ENCODE data around the gene OMP.

The OMP gene

DNA sequence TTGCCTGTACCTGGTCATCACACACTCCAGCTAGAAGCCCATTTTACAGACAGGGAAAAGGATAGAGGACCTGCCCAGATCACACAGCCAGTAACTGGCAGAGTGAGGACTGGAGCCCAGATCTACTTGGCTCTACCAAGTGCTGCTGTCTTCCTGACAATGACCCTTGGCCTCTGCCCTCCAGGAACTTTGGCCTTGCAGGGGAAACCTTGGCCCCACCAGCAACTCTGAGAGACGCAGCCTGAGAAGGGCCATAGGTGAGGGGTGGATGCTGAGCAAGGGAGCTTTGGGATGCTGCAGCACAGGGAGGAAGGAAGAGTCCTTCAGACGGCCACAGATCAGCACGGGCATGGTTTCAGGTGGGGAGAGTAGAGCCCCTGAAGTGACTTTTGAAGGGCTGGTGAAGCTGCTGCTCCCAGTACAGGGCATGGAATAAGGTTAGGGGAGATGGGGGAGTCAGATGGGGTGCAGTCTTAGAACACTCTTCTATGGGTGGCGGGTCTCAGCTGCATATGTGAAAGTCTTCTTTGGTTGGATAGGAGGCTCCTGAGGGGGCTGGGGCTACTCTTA lies 37.9 kb upstream of the OMP start:
- TF ChIP-seq ZFX (IDR thresholded peaks at IDR 0.05; ENCODE audit: borderline replicate concordance) = no peak
- TF ChIP-seq, protein P1, sequence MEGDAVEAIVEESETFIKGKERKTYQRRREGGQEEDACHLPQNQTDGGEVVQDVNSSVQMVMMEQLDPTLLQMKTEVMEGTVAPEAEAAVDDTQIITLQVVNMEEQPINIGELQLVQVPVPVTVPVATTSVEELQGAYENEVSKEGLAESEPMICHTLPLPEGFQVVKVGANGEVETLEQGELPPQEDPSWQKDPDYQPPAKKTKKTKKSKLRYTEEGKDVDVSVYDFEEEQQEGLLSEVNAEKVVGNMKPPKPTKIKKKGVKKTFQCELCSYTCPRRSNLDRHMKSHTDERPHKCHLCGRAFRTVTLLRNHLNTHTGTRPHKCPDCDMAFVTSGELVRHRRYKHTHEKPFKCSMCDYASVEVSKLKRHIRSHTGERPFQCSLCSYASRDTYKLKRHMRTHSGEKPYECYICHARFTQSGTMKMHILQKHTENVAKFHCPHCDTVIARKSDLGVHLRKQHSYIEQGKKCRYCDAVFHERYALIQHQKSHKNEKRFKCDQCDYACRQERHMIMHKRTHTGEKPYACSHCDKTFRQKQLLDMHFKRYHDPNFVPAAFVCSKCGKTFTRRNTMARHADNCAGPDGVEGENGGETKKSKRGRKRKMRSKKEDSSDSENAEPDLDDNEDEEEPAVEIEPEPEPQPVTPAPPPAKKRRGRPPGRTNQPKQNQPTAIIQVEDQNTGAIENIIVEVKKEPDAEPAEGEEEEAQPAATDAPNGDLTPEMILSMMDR (IDR thresholded peaks at IDR 0.05) = no peak
- no peak overlapping the region for H3K27ac ChIP-seq

DNA sequence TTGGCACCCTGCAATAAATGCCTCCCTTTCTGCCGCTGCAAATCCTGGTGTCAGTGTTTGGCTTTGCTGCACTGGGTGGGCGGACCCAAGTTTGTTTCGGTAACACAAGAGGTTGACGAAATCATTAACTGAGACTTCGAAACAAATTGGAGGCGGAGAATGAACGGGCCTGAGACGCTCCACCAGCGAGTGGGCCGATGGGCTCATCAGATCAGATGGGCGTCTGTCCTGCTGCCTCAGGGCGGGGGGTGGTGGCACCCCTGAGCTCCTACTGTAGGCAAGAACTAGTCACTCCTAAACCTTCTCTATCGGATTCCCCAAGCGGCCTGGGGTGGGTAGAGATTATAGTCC lies 36.8 kb upstream of the OMP start:
- H3K27ac ChIP-seq = no peak overlapping the region; the same call in 1 of the 2 replicates
- no peak for TF ChIP-seq ZFX (IDR thresholded peaks at IDR 0.05; ENCODE audit: borderline replicate concordance)
- TF ChIP-seq, protein P1 (IDR thresholded peaks at IDR 0.05) = no peak

DNA sequence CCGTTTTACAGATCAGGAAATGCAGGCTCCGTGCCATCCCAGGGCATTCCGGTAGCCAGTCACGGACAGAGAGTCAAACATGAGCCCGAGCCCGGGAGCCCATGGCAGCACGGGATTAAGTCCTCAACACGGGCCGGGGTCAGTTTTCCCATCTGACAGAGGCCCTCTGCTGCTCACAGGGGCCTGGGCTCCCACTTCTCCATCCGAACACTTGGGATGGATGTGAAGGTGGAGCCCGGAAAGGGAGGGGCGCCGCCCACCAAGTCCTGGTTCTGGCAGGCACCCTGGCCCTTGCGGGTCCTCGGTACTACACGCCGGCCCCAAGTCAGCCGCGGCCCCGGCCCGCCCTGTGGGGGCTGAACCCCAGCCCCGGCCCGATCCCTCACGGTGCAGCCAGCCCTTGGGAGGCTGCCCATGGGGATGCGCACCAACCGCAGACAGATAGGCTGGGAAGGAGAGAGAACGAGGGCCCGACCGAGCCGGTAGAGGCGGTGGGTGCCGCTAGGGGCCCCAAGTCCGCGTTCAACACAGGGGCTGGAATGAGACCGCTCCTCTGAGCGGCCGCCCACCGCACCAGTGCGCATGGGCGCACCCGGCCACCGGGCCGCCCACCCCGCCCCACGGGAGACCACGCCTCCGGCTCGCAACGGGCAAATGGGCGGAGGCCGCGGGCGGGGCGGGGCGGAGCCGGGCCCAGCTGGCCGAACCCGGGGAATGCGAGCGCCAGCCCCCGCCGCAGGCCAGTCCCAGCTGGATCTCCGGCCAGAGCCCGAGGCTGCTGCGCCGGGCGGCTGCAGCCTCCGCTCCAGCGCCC lies 36.2 kb upstream of the OMP start, which contains the start of gene CAPN5:
CAPN5 (plus strand) TSS at position 743 of the 814 bp plus-strand sequence. CDS start 17,916 bp downstream, outside the sequence.
- TF ChIP-seq, protein P1 (IDR thresholded peaks at IDR 0.05) = 0 out of 2 replicates have a peak, but pooled peaks have one; percentile 27
- no peak for TF ChIP-seq ZFX (IDR thresholded peaks at IDR 0.05; ENCODE audit: borderline replicate concordance)
- H3K27ac ChIP-seq = peak within 1 kb of the TSS; percentile 15; the same call in 1 of the 2 replicates

DNA sequence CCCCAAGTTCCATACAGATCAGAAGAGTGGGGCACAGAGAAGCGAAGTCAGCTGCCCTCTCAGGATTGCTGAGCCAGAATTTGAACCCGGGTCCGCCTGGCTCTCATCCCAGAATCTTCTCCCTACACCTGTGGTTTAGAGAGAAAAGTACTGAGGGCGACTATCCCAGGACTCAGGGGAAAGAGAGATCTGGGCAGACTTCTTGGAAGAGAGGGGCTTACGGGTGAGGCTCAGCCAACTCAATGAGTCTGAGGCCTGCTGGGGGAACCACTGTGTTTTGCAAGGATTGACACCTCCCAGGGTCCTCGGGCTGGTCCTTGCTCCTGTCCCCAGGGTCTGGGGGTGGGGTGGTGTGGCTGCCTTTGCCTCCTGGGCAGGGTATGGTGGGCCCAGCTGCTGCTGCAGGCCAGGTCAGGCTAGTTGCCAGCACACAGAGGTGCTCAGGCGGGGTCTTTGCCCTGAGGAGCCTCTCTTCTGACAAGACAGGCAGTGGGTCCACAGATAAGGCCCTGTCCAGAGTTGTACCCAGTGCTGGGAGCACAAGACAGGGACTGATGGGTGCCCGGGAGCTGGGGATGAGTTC lies 34.7 kb upstream of the OMP start:
- TF ChIP-seq, protein P1 (IDR thresholded peaks at IDR 0.05) = no peak
- no peak for TF ChIP-seq ZFX (IDR thresholded peaks at IDR 0.05; ENCODE audit: borderline replicate concordance)
- no peak overlapping the region for H3K27ac ChIP-seq

DNA sequence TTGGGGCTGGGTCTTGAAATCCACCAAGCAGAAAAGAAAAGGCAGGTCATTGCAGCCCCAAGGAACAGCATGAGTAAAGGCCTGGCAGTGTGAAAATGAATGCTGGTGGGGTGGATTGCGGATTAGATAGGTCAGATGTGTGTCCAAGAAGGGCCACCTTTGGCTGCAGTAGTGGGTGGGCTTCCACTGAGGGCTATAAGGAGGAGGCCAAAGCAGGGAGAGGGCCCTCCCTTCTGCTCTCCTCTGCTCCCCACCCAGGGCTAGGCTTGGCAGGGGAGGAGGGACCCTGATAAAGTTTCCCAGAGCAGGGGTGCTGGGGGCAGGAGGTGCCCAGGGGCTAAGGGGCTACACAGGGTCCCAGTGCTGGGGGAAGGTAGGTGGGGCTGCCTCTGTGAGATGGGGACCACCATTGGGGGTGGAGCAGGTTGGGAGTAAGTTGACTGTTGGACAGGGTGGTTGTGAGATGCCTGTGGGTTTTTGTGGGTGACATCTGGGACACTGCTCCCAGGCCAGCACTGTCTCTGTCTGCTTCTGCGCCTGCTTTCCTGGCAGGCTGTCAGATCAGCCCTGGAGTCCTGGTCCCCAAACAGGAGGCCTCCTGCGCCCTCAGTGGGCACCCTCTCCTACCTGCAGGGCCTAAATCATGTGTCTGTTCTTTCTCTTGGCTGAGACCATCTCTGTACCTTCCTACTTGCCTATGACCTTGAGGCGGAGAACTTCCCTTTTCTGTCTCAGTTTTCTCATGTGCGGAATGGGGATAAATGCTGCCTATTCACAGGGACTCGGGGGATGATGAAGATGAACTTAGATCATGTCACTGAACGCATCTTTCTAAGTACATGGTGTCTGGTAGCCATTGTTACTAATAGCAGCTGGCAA lies 33.9 kb upstream of the OMP start:
- H3K27ac ChIP-seq = no peak overlapping the region
- TF ChIP-seq, protein P1 (IDR thresholded peaks at IDR 0.05) = no peak
- no peak for TF ChIP-seq ZFX (IDR thresholded peaks at IDR 0.05; ENCODE audit: borderline replicate concordance)

DNA sequence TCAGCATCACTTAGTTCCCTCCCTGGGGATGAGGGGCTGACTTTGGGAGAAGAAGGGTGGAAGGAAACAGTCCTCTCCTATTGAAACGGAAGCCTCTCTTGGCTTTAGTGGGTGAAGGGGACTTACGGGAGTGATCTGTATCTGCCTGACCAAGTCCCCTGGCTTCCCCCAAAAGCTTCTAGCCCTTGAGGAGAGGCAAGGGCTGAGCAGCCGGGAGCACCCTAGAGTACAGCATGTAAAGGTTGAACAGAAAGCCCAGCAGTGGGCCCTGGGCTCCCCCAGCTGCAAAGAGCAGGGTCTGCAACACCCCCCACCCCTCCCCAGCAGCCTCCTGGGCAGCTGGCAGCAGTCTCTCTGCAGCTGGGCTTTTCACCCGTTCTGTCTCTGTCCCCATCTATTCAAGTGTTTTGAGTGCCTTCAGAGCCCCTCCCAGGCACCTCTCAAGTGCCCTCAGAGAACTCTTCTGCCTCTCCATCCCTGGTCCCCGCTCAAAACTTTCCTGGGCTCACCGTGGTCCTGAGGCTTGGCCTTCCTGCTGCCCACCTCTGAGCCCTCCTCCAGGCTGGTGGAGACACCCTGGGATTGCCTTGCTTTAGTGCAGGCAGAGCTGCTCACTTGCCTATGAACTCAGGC lies 33.2 kb upstream of the OMP start:
- no peak for TF ChIP-seq ZFX (IDR thresholded peaks at IDR 0.05; ENCODE audit: borderline replicate concordance)
- TF ChIP-seq, protein P1 (IDR thresholded peaks at IDR 0.05) = no peak

More for the DNA sequence above, 33.2 kb upstream of the OMP start:
- no peak overlapping the region for H3K27ac ChIP-seq

All from 22Rv1 (cell line).